T-helper 2 cell (primary cell): Measurements from ENCODE around the gene INVS.
A peak's percentile ranks its signal among the peaks of the same experiment; 100 is the strongest.
"Not testable (repeated sequence)": the region's sequence is repeated elsewhere in the genome, so short reads cannot be mapped to it uniquely, and the experiment has no call there.

ENCODE experiments used
- DNase-seq, 5 experiments: peaks; one replicate each; pipeline versions ENCODE4 v3.0.0 to v3.0.0-alpha.2; 2012 to 2022
- total RNA-seq, 2 donors: gene quantifications; one replicate each; lab custom pipeline; 2026; lab: John Stamatoyannopoulos, UW

The INVS gene, protein sequence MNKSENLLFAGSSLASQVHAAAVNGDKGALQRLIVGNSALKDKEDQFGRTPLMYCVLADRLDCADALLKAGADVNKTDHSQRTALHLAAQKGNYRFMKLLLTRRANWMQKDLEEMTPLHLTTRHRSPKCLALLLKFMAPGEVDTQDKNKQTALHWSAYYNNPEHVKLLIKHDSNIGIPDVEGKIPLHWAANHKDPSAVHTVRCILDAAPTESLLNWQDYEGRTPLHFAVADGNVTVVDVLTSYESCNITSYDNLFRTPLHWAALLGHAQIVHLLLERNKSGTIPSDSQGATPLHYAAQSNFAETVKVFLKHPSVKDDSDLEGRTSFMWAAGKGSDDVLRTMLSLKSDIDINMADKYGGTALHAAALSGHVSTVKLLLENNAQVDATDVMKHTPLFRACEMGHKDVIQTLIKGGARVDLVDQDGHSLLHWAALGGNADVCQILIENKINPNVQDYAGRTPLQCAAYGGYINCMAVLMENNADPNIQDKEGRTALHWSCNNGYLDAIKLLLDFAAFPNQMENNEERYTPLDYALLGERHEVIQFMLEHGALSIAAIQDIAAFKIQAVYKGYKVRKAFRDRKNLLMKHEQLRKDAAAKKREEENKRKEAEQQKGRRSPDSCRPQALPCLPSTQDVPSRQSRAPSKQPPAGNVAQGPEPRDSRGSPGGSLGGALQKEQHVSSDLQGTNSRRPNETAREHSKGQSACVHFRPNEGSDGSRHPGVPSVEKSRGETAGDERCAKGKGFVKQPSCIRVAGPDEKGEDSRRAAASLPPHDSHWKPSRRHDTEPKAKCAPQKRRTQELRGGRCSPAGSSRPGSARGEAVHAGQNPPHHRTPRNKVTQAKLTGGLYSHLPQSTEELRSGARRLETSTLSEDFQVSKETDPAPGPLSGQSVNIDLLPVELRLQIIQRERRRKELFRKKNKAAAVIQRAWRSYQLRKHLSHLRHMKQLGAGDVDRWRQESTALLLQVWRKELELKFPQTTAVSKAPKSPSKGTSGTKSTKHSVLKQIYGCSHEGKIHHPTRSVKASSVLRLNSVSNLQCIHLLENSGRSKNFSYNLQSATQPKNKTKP
- 19.3 to 27.9 reads per million in 2 donors for total RNA-seq

DNA sequence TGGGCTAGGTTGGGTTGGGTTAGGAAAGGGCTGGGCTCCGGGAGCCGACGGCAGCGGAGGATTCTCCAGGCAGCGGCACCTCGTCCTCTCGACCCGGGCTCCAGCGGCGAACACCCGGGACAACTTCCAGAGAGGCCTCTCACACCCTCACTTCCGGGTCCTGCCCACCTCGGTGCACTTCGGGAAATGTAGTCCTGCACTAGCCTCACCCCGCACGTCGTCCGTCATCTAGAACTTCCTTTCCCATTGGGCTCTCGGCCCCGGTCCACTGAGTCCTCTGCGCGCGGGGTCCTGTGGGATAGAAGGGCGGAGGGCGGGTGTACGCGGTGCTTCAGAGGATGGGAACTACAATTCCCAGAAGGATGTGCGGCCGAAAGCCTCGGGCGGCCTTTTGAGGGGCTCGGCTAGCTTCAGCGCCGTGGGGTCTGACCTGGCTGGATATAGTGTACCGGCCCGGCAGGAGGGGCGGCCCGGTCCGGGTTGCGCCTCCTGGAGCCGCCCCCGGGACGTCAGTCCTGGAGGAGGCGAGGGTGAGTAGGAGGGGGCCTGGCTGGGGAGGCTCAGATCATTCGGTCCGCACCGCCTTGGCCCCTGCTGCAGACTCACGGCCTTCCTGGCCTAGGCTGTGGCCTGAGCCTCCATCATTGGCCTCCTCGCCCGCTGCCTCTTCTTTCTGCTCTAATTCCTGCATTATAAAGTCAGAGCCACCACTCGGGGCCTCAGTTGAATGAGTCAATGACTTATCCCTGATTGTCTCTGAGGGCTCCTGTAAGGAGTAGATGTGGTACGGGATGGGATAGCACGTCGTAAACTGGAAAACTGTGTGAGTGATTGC lies at the start of gene INVS, which contains the start of gene ERP44:
Gene INVS, plus strand, starts transcription at position 357 of the 835 bp plus-strand sequence. CDS start 5,279 bp downstream, outside the sequence.
Gene ERP44, minus strand, starts transcription at position 114 of the 835 bp plus-strand sequence. CDS start 160 bp downstream, outside the sequence.
- peak; percentile 88 to 99 (median 96) for DNase-seq

DNA sequence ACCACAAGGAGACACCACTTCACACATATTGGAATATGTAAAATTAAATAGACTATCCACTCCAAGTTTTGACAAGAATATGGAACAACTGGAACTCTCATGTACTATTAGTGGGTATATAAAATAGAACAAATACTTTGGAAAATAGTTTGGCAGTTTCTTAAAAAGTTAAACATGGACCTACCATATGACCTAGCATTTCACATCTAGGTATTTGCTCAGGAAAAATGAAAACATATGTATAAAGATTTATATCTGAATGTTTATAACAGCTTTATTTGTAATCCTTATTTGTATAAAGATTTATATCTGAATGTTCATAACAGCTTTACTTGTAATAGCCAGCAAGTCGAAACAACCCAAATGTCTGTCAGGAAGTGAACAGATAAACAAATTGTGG lies 49.5 kb upstream of the INVS start:
- DNase-seq, result no peak

DNA sequence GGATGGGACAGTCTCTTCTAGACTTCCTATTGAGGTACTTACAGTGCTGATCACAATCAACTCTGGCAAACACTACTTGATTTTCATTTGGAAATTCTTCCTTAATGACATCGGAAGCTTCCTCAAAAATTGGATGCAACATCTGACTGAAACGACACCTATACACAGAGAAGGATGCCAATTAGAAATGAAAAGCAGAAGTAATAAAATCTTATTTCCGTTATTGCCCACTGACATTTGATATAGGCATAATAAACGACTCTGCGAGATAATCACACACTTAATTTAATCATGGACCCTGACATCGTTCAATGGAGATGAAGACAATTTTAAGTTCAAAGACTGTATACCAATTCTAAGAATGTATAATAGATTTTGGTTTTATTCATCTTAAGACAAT lies 46.7 kb upstream of the INVS start:
- DNase-seq, result no peak

DNA sequence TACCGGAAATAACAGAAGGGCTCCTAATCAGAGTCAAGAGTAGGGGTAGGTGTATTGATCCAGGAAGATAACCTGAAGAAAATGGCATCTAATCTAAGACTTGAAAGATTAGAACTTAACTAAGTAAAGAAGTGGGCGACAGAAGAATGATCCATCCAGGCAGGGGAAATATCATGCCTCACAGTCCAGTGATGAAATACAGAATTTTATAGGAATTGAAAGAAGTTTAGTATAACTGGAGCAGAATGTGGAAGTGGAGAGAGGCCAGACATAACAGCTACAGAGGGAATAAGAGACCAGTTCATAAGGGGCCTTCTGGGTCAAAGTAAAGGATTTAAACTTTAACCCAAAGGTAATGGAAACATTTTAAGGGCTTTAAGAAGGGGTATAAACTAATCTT lies 42.5 kb upstream of the INVS start:
- no peak for DNase-seq

DNA sequence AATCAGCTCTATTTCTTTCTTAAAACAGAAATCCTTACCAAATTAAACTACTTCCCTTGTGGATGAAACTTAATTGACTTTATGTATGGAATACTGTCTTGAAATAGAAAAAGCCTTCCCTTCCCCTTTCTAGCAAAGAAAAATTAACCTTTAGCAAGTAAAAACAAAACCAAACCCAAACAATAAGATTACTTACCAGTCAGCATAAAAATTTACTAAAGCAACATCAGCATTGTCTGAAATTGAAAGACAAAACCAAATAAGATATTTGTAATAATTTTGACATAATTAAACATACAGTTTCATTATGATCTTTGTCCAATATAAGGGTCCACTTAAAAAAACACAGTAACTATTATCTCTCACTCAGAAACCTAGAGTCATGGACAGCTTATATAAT lies 41.4 kb upstream of the INVS start:
- DNase-seq, result no peak

DNA sequence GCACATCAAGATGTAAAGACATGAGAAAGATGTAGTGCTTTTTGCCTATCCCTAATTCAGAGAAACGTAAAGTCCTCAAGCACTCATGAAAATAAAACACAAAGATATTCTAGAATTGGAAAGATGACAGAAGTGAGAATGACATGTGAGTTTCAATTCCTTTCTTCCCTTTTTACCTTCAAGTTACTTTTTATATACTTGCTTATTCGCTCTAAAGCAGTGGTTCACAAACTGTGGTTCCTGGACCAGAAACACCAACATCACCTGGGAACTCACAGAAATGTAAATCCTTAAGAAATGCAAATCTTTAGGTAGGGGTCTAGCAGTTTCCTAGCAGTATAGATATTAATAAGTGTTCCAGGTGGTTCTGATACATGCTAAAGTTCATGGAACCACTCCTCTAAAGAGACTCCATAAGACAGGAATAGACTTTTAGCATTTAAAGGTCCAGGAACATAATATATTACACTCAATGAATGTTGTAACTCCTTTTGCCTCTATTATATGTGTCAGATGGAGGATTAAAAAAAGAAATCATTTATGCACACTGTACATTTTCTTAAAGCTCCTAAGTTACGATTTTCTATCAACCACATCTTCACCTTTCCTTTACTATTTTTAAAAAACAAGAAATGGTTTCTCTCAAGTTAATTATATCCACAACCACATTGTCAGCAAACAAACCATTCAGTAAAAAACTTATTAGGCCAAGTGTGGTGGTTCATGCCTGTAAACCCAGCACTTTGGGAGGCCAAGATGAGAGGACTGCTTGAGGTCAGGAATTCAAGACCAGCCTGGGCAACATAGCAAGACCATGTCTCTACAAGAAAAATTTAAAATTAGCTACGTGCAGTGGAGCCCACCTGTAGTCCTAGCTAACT lies 40.1 kb upstream of the INVS start:
- DNase-seq, result no peak

DNA sequence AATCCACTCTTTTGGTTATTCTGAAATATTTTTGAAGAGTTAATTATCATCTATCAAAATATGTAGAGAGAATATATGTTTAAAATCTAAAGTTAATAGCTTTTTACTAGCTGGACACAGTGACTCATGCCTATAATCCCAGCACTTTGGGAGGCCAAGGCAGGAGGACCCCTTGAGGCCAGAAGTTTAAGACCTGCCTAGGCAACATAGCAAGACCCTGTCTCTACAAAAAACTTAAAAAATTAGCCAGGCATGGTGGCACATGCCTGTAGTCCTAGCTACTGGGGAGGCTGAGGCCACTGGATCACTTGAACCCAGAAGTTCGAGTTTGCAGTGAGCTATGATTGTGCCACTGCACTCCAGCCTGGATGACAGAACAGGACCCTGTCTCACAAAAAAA lies 36.4 kb upstream of the INVS start:
- not testable (repeated sequence) for DNase-seq

DNA sequence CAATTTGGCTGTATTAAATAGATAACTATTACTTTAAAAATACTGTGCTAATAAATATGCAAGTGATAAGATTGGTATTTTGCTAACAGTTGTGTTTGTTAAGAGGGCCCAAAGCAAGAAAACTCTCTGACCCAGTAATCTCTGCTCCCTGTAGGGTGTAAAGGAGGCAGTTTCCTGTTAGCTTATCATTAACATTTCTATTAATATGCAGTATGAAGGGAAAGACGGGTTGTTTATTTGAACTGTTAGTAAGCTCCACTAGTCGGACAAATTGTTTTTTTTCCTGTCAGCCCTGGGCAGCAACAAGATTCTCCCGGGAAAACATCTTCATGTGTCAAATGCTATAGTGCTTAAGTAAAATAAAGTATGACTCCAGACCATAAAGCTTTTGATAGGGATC lies 35.9 kb upstream of the INVS start:
- no peak for DNase-seq

DNA sequence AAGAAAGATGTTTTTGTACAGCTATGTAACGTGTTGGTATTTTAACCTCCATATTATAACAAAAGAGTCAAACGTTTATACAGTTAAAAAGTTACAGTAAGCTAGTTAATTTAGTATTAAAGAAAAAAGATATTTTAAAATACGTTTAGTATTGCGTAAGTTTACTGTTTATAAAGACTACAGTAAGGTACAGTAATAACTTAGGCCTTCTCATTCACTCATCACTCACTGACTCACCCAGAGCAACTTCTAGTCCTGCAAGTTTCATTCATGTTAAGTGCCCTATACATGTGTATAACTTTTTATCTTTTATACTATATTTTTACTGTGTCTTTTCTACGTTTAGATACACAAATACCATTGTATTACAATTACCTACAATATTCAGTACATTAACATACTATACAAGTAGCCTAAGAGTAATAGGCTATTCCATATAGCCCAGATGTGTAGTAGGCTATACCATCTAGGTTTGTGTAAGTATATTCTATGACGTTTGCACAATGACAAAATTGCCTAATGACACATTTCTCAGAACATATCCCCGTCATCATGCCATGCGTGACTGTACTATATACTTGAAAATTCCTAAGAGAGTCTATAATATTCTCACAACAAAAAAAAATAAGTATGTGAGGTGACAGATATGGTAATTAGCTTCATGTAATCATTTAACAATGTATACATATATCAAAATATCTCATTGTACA lies 34.0 kb upstream of the INVS start:
- no peak for DNase-seq

DNA sequence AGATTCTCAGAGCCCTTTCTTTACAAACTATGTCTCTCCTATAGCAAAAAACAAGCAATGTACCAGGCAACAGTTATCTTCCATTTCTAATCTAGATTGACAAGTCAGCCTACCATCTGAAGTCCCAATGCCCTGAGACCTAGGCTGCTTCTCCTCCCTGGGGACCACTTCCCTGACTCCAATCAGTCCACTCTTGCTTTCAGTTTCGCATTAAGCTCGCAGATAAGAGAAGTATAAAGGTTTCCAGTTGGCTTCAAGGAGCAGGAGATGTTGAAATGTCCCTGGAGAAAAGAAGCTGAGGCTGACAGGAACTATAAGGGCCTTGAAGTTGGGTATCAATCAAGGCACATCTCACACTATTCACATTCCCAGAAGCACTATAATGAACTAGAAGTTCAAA lies 32.5 kb upstream of the INVS start:
- no peak for DNase-seq

DNA sequence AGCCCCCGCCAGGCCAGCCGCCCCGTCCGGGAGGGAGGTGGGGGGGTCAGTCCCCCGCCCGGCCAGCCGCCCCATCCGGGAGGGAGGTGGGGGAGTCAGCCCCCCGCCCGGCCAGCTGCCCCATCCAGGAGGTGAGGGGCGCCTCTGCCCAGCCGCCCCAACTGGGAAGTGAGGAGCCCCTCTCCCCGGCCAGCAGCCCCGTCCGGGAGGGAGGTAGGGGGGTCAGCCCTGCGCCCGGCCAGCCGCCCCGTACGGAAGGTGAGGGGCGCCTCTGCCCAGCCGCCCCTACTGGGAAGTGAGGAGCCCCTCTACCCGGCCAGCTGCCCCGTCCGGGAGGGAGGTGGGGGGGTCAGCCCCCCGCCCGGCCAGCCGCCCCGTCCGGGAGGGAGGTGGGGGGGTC lies 31.1 kb upstream of the INVS start:
- DNase-seq, result not testable (repeated sequence)

DNA sequence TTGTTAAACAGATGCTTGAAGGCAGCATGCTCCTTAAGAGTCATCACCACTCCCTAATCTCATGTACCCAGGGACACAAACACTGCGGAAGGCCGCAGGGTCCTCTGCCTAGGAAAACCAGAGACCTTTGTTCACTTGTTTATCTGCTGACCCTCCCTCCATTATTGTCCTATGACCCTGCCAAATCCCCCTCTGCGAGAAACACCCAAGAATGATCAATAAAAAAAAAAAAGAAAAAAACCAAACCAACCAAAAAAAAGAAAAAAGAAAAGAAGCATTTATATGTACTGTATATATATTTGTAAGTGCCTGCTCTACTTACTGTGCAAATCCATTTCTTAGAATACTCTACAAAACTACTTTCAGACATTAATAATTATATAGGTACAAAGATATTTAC lies 30.0 kb upstream of the INVS start:
- not testable (repeated sequence) for DNase-seq

DNA sequence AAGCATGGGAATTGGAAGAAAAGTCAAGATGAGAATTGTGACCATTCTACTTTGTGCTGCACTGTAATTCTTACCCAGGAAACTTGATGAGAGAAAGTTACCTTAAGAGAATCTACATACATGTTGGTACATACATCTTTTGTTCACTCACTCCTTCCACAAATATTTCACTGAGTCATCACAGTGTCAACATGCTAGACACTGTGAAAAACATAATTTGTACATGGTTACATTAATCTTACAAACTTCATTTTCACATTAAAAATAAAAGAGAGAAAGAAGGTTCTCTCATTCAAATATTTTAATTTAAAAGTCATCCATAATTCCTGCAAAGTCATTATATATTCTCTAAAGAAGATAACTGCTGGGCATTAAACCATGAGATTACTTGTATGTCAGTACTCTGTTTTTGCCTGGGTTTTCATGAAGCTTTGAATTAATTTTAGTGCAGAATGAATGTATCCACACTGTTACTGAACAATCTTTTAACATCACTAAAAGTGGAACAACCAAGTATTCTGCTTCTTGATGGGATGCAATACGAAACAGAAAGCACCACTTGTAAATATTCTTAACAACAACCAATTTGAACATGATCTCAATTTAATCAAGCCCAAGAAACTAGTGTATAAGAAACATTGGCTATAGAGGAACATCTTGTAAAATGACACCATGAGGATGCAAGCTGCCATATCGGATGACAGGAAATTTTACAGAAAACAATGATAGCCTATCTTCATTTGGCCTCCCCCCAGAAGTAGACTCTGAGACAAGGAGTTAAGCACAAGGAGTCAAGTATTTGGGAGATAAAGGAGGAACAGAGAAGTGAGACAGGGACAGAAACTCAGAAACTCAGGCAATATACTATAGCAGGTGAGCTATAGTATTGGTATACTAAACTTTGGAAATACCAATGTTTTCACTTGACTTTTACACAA lies 28.7 kb upstream of the INVS start:
- no peak for DNase-seq

DNA sequence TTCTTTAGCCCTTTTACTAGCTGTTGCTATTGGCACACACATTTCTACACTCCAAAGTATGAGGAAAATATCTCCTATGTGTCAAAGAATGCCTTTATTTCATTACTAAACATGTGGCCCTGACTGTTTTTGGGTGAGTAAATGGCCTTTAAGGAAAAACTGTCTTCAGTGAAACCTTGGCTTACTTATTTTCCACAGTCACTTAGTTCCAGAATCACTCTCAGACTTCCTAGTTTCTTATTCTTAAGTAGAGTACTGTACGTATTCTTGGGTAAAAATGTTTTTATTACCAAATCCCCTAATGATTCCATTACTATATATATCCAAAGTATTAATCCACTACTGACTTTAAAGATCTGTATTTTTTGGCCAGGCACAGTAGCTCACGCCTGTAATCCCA lies 27.8 kb upstream of the INVS start:
- DNase-seq, result no peak

DNA sequence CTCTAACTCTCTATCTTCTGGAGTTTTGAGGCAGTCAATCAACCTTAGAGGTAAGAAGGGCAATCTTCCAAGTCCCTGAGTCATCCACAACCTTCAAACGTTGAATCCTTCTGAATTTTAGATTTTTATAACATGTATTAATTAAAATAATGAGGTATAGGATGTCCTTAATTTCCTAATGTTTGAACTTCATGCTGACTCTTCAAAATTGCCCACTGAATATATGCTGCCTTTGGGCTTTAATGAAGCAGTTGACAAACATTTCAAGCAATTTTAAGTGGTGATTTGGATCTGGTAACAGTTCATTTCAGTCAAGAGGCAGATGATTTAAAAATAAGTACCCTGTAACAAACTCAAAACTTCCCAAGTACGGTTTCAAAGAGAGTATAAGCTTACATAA lies 26.2 kb upstream of the INVS start:
- no peak for DNase-seq

DNA sequence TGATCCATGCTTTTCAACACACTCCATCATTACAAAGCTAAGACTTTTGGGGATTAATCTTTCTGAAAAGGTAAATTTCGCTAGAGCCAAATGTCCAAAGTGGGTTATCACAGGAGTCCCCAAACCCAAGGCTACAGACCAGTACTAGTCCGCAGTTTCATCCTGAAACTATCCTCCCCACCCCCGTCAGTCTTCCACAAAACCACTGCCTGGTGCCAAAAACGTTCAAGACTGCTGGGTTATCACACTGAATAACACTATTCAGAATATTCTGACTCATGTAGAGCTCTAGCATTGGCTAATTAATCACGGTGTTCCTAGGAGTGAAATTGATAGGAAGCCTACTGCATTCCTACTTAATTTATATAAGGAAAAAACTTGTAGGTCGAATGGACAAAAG lies 24.9 kb upstream of the INVS start:
- no peak for DNase-seq

DNA sequence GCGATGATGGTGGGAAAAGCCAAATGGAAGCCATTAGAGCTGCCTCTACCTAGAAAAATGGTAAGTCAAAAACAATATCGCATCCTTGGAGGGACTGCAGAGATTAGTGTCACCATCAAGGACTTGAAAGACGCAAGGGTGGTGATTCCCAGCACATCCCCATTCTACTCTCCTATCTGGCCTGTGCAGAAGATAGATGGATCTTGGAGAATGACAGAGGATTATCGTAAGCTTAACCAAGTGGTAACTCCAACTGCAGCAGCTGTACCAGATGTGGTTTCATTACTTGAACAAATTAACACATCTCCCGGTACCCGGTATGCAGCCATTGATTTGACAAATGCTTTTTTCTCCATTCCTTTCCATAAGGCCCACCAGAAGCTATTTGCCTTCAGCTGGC lies 24.1 kb upstream of the INVS start:
- no peak for DNase-seq

DNA sequence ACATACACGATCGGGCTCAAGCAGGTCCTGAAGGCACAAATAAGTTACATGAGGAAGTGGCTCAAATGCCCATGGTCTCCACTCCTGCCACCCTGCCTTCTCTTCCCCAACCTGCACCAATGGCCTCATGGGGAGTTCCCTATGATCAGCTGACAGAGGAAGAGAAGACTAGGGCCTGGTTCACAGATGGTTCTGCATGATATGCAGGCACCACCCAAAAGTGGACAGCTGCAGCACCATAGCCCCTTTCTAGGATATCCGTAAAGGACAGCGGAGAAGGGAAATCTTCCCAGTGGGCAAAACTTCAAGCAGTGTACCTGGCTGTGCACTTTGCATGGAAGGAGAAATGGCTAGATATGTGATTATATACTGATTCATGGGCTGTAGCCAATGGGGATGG lies 22.8 kb upstream of the INVS start:
- not testable (repeated sequence) for DNase-seq

DNA sequence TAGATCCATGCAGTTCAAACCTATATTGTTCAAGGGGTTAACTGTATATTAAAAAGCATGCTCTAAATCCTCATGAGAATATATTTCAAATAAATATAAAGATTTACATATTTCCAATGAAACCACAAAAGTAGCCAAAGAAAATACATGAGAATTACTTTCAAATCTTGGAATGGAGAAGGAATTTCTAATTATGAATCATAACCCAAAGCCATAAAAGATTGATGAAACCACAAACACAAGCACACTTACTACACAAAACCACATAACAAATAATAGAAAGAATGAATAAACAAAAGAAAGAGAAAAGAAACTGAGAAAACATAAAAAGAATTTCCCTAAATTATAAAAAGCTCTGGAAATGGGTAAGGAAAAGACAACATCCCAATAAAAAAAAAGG lies 16.3 kb upstream of the INVS start:
- DNase-seq, result no peak
